ENCODE measurements around the gene CC2D2B. TPM values are rescaled to one million over a fixed set of nuclear protein-coding genes. Genes with fewer than 3 reads are reported as not detected.
"Not testable (repeated sequence)": the region's sequence is repeated elsewhere in the genome, so short reads cannot be mapped to it uniquely, and the experiment has no call there.

The CC2D2B gene
- total and polyA plus RNA-seq, 4 donors, result 0.29 to 5.0 (median 0.72) TPM

GRCh38 chr10:96046546-96046945, 138.8 kb downstream of the CC2D2B start:
- TF ChIP-seq, protein P1, sequence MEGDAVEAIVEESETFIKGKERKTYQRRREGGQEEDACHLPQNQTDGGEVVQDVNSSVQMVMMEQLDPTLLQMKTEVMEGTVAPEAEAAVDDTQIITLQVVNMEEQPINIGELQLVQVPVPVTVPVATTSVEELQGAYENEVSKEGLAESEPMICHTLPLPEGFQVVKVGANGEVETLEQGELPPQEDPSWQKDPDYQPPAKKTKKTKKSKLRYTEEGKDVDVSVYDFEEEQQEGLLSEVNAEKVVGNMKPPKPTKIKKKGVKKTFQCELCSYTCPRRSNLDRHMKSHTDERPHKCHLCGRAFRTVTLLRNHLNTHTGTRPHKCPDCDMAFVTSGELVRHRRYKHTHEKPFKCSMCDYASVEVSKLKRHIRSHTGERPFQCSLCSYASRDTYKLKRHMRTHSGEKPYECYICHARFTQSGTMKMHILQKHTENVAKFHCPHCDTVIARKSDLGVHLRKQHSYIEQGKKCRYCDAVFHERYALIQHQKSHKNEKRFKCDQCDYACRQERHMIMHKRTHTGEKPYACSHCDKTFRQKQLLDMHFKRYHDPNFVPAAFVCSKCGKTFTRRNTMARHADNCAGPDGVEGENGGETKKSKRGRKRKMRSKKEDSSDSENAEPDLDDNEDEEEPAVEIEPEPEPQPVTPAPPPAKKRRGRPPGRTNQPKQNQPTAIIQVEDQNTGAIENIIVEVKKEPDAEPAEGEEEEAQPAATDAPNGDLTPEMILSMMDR (IDR thresholded peaks at IDR 0.05; ENCODE audit: control extremely low read depth, extremely low read depth), result no peak
- H3K36me3 ChIP-seq (ENCODE audit: control insufficient read depth in 4 of 4, insufficient read depth in 4 of 4, low read length in 4 of 4), result peaks cover 0 to 6% (median 5%) of the 10 kb centered on the region in 4 donors
- H3K27me3 ChIP-seq (ENCODE audit: control insufficient read depth in 3 of 3, insufficient read depth in 3 of 3, low read length in 2 of 3), result no peaks in the 10 kb centered on the region
- H3K9ac ChIP-seq (ENCODE audit: insufficient read depth in 1 of 2, low read length in 2 of 2), result no peak overlapping the region
- WGBS, 2 donors, result 88 to 89% methylated on average over 1 of the region's 1 CpG
- peaks cover 0 to 21% (median 5%) of the 10 kb centered on the region in 5 donors for H3K4me1 ChIP-seq (ENCODE audit: control insufficient read depth in 5 of 5, insufficient read depth in 5 of 5, low read length in 5 of 5)
- DNase-seq, result no peak
- no peak for ATAC-seq (ENCODE audit: insufficient read depth, low FRiP score)
- no peak overlapping the region for H3K27ac ChIP-seq (ENCODE audit: low read depth in 1 of 2, low read length in 1 of 2)
- no peak overlapping the region for H3K4me3 ChIP-seq
- H3K9me3 ChIP-seq (ENCODE audit: control insufficient read depth in 4 of 4, insufficient read depth in 3 of 4, low read length in 3 of 4), result no peaks in the 10 kb centered on the region

DNA sequence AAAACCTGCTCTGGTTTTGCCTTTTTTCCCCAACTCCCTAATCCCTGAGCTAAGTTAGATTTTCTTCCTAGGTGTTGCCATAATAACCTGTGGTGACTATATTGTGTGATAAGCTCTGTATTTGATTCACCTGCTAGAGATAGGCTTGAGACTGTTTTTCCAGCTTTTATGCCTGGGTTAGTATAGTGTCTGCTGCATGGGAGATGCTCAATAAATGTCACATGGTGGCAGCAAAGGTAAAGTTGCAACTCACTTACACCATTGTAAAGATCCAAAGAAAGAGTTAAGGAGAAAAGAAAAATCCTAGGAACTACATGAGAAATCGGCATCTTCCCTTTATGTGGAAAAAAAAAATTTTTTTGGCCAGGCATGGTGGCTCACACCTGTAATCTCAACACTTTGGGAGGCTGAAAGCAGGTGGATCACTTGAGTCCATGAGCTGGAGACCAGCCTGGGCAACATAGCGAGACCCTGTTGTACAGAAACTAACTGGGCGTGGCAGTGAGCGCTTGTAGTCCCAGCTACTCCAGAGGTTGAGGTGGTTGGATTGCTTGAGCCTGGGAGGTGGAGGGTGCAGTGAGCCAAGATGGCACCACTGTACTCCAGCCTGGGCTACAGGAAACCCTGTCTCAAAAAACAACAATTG, 139.4 kb downstream of the CC2D2B start:
- TF ChIP-seq, protein P1 (IDR thresholded peaks at IDR 0.05; ENCODE audit: control extremely low read depth, extremely low read depth), result no peak
- no peak overlapping the region for H3K4me3 ChIP-seq
- no peak for DNase-seq
- H3K9me3 ChIP-seq (ENCODE audit: control insufficient read depth in 4 of 4, insufficient read depth in 3 of 4, low read length in 3 of 4), result no peaks in the 10 kb centered on the region
- no peaks in the 10 kb centered on the region for H3K27me3 ChIP-seq (ENCODE audit: control insufficient read depth in 3 of 3, insufficient read depth in 3 of 3, low read length in 2 of 3)
- no peak overlapping the region for H3K9ac ChIP-seq (ENCODE audit: insufficient read depth in 1 of 2, low read length in 2 of 2)
- ATAC-seq (ENCODE audit: insufficient read depth, low FRiP score), result no peak
- peaks cover 0 to 9% (median 5%) of the 10 kb centered on the region in 4 donors for H3K36me3 ChIP-seq (ENCODE audit: control insufficient read depth in 4 of 4, insufficient read depth in 4 of 4, low read length in 4 of 4)
- H3K27ac ChIP-seq (ENCODE audit: low read depth in 1 of 2, low read length in 1 of 2), result no peak overlapping the region
- WGBS, 2 donors, result 96 to 97% methylated on average over 4 of the region's 4 CpGs
- peaks cover 0 to 21% (median 5%) of the 10 kb centered on the region in 5 donors for H3K4me1 ChIP-seq (ENCODE audit: control insufficient read depth in 5 of 5, insufficient read depth in 5 of 5, low read length in 5 of 5)

GRCh38 chr10:96047925-96048324, 140.2 kb downstream of the CC2D2B start:
- H3K27me3 ChIP-seq (ENCODE audit: control insufficient read depth in 3 of 3, insufficient read depth in 3 of 3, low read length in 2 of 3); DNase-seq; H3K9ac ChIP-seq (ENCODE audit: insufficient read depth in 1 of 2, low read length in 2 of 2); H3K27ac ChIP-seq (ENCODE audit: low read depth in 1 of 2, low read length in 1 of 2); H3K4me3 ChIP-seq; H3K9me3 ChIP-seq (ENCODE audit: control insufficient read depth in 4 of 4, insufficient read depth in 3 of 4, low read length in 3 of 4); ATAC-seq (ENCODE audit: insufficient read depth, low FRiP score); H3K36me3 ChIP-seq (ENCODE audit: control insufficient read depth in 4 of 4, insufficient read depth in 4 of 4, low read length in 4 of 4): not testable (repeated sequence)
- WGBS, 2 donors, result 92 to 94% methylated on average over 3 of the region's 3 CpGs
- H3K4me1 ChIP-seq (ENCODE audit: control insufficient read depth in 5 of 5, insufficient read depth in 5 of 5, low read length in 5 of 5), result peaks cover 0 to 16% (median 5%) of the 10 kb centered on the region in 5 donors

- H3K9ac ChIP-seq (ENCODE audit: insufficient read depth in 1 of 2, low read length in 2 of 2), result no peak overlapping the region
- 55 to 73% methylated on average over 2 of the region's 2 CpGs for WGBS, 2 donors
- DNase-seq, result no peak
- no peaks in the 10 kb centered on the region for H3K9me3 ChIP-seq (ENCODE audit: control insufficient read depth in 4 of 4, insufficient read depth in 3 of 4, low read length in 3 of 4)
- TF ChIP-seq, protein P1 (IDR thresholded peaks at IDR 0.05; ENCODE audit: control extremely low read depth, extremely low read depth), result no peak
- peaks cover 0 to 14% (median 5%) of the 10 kb centered on the region in 5 donors for H3K4me1 ChIP-seq (ENCODE audit: control insufficient read depth in 5 of 5, insufficient read depth in 5 of 5, low read length in 5 of 5)
- no peak for ATAC-seq (ENCODE audit: insufficient read depth, low FRiP score)
- peaks cover 3 to 9% (median 5%) of the 10 kb centered on the region in 4 donors for H3K36me3 ChIP-seq (ENCODE audit: control insufficient read depth in 4 of 4, insufficient read depth in 4 of 4, low read length in 4 of 4)
- no peaks in the 10 kb centered on the region for H3K27me3 ChIP-seq (ENCODE audit: control insufficient read depth in 3 of 3, insufficient read depth in 3 of 3, low read length in 2 of 3)
- no peak overlapping the region for H3K4me3 ChIP-seq
- H3K27ac ChIP-seq (ENCODE audit: low read depth in 1 of 2, low read length in 1 of 2), result no peak overlapping the region
Measured at GRCh38 chr10:96049340-96049739, 141.6 kb downstream of the CC2D2B start.
